GM12878 (cell line): ENCODE data around the gene TMPRSS4. TPM values are rescaled to one million over a fixed set of nuclear protein-coding genes. Genes with fewer than 3 reads are reported as not detected.

Experiments
- ATAC-seq: fragments of 200-7000 bp; cut with Tn5 transposase; 3 replicates; pipeline ENCODE4 v1.9.1; 2020; ENCODE audit warnings: mild to moderate bottlenecking, moderate library complexity
- BruUV-seq: library from RNA; stranded (reverse); fragments of 400-500 nt; replicated peaks from 2 replicates; lab custom pipeline; 2021; lab: Mats Ljungman, UMichigan
- CTCF ChIA-PET: fragments of 300-600 bp; sonication (Branson Sonifier 250); formaldehyde crosslinking; extraction: SDS; loops from one replicate; lab custom pipeline; 2021; ENCODE audit warnings: inconsistent platforms; lab: Yijun Ruan, JAX
- POLR2A ChIA-PET: fragments of 350-600 bp; formaldehyde crosslinking; extraction: SDS; loops from one replicate; lab custom pipeline; 2021; ENCODE audit warnings: inconsistent platforms; lab: Charles Lee
- RAD21 ChIA-PET: fragments of 300-600 bp; sonication (Branson Sonifier 250); formaldehyde crosslinking; loops from one replicate; lab custom pipeline; 2023; ENCODE audit warnings: antibody characterized with exemption; ENCODE audit not compliant: unreplicated experiment; lab: Charles Lee
- SMC1A ChIA-PET: fragments of 300-600 bp; sonication (Branson Sonifier 250); formaldehyde crosslinking; loops from one replicate; lab custom pipeline; 2023; ENCODE audit not compliant: unreplicated experiment, uncharacterized antibody; lab: Charles Lee
- DNase-seq: peaks from one replicate; pipeline ENCODE4 v3.0.0-alpha.2; 2011; ENCODE audit warnings: low read depth, low spot score
- FAIRE-seq: peaks from 3 replicates; lab custom pipeline; 2011; peaks lifted over from hg19 to GRCh38; lab: Jason Lieb, UNC
- H2AFZ ChIP-seq: 2 replicates; pipeline ENCODE4 v1.6.0; 2011; ENCODE audit warnings: low read depth, low read length, control low read depth; ENCODE audit not compliant: control insufficient read depth
- H3K27ac ChIP-seq: 2 replicates; pipeline ENCODE4 v1.5.1; 2011; ENCODE audit warnings: control low read depth; ENCODE audit not compliant: control insufficient read depth, insufficient read depth
- H3K27me3 ChIP-seq, 2 experiments: replicated peaks in 1 of 2; 2 replicates each; pipeline versions ENCODE4 v1.6.0 to v1.6.1; 2011; ENCODE audit warnings: low read length in 1 of 2; ENCODE audit not compliant: control insufficient read depth in 2 of 2, insufficient read depth in 2 of 2
- H3K36me3 ChIP-seq, 2 experiments: 2 replicates each; pipeline ENCODE4 v1.5.1; 2011; ENCODE audit warnings: low read length in 1 of 2; ENCODE audit not compliant: control insufficient read depth in 2 of 2, insufficient read depth in 2 of 2
- H3K4me1 ChIP-seq: 2 replicates; pipeline ENCODE4 v1.6.1; 2011; ENCODE audit warnings: mild to moderate bottlenecking, low read length, moderate library complexity, mixed read lengths; ENCODE audit not compliant: control insufficient read depth, insufficient read depth
- H3K4me2 ChIP-seq: 2 replicates; pipeline ENCODE4 v1.6.0; 2011; ENCODE audit warnings: control low read depth; ENCODE audit not compliant: control insufficient read depth, insufficient read depth
- H3K4me3 ChIP-seq: fragments of 200-600 bp; sonication (generic); 2 replicates; pipeline ENCODE4 v1.5.1; 2016
- H3K79me2 ChIP-seq: 2 replicates; pipeline ENCODE4 v1.6.0; 2011; ENCODE audit warnings: low read length; ENCODE audit not compliant: control insufficient read depth, insufficient read depth
- H3K9ac ChIP-seq: 2 replicates; pipeline ENCODE4 v1.8.0; 2011; ENCODE audit warnings: low read length, control low read depth, mixed read lengths; ENCODE audit not compliant: control insufficient read depth, insufficient read depth
- H3K9me3 ChIP-seq: replicated peaks from 3 replicates; pipeline ENCODE4 v1.5.1; 2011; ENCODE audit warnings: mild to moderate bottlenecking, low read length; ENCODE audit not compliant: control insufficient read depth, insufficient read depth
- H4K20me1 ChIP-seq: 2 replicates; pipeline ENCODE4 v1.6.0; 2011; ENCODE audit not compliant: control insufficient read depth, insufficient read depth
- IRF3 ChIP-seq: fragments of 450-650 bp; IDR thresholded peaks from 2 replicates; pipeline ENCODE4 v1.6.1; 2014; ENCODE audit warnings: mild to moderate bottlenecking
- NFYB ChIP-seq: IDR thresholded peaks from 2 replicates; pipeline ENCODE4 v1.6.1; 2011; ENCODE audit warnings: low read depth, mild to moderate bottlenecking, low read length, improper control_type of control experiment, moderate library complexity; ENCODE audit not compliant: insufficient read depth
- NRF1 ChIP-seq: conservative IDR thresholded peaks from 2 replicates; pipeline ENCODE4 v1.6.1; 2011; ENCODE audit warnings: mild to moderate bottlenecking, low read depth, low read length, improper control_type of control experiment
- RFX5 ChIP-seq: IDR thresholded peaks from 2 replicates; pipeline ENCODE4 v1.6.1; 2011; ENCODE audit warnings: low read depth, low read length, improper control_type of control experiment
- STAT3 ChIP-seq: IDR thresholded peaks from 2 replicates; pipeline ENCODE4 v1.6.1; 2011; ENCODE audit warnings: low read depth, low read length, improper control_type of control experiment
- WGBS: methylation state at CpG from one replicate; pipeline ENCODE4 v1.1.6; 2016; ENCODE audit warnings: low lambda C conversion rate; ENCODE audit not compliant: insufficient replicate concordance, insufficient coverage; ENCODE audit errors: missing lambda C conversion rate; 5-methylcytosine and 5-hydroxymethylcytosine counted together
- in situ Hi-C: fragments of 300-500 bp; cut with MboI; formaldehyde crosslinking; loops from 9 replicates; pipeline ENCODE4 v1.14.3; 2018; ENCODE audit warnings: mixed read lengths
- intact Hi-C: fragments of 100-400 bp; cut with micrococcal nuclease; formaldehyde crosslinking; loops from one replicate; pipeline ENCODE4 v1.14.2; 2022; ENCODE audit not compliant: unreplicated experiment
- polyA plus RNA-seq, 11 experiments: library from polyadenylated mRNA; depleted of rRNA in 4 of 11; unstranded in 6 of 11; stranded (reverse) in 5 of 11; fragments of >200 nt; fragmentation: Nextera tagmentation in 4 of 11; fragmentation: Illumina TruSeq in 1 of 11; extraction: Ambion mirVana in 4 of 11; extraction: Trizol in 1 of 11; gene quantifications; 1 replicate in 1 of 11; 2 replicates in 10 of 11; pipeline versions ENCODE4 v1.2.1 to v1.2.3, GENCODE V29; 2011 to 2016; ENCODE audit warnings: inconsistent platforms in 2 of 11, missing spikeins in 2 of 11, low read depth in 1 of 11
- total RNA-seq, 4 experiments: library from RNA; depleted of rRNA in 3 of 4; stranded (reverse); fragments of >200 nt in 3 of 4; fragmentation: Illumina TruSeq in 1 of 4; extraction: Trizol in 1 of 4; gene quantifications; 2 replicates each; pipeline versions ENCODE4 v1.2.1 to v1.2.3, GENCODE V29; 2013 to 2021
- TF ChIP-seq, protein P1 (sequence below): fragments of 450-650 bp; IDR thresholded peaks from 2 replicates; pipeline ENCODE4 v1.6.1; 2016; ENCODE audit warnings: mild to moderate bottlenecking
- TF ChIP-seq, protein P2 (sequence below): fragments of 450-650 bp; IDR thresholded peaks from 2 replicates; pipeline ENCODE4 v1.6.1; 2017; ENCODE audit warnings: borderline replicate concordance
- TF ChIP-seq, protein P3 (sequence below): fragments of 450-650 bp; IDR thresholded peaks from 2 replicates; pipeline ENCODE4 v1.6.1; 2018; ENCODE audit warnings: mild to moderate bottlenecking, low read depth, moderate library complexity; ENCODE audit not compliant: partially characterized antibody
- TF ChIP-seq, protein P4 (sequence below): fragments of 450-650 bp; IDR thresholded peaks from 2 replicates; pipeline ENCODE4 v1.6.1; 2017; ENCODE audit warnings: mild to moderate bottlenecking, moderate library complexity

TMPRSS4 gene
- total and polyA plus RNA-seq, 10 of the 15 experiments (the other 5 are each of a cell fraction or from before 2014, with no cell fraction given): 0.14 to 0.26 TPM; not detected in 8

DNA sequence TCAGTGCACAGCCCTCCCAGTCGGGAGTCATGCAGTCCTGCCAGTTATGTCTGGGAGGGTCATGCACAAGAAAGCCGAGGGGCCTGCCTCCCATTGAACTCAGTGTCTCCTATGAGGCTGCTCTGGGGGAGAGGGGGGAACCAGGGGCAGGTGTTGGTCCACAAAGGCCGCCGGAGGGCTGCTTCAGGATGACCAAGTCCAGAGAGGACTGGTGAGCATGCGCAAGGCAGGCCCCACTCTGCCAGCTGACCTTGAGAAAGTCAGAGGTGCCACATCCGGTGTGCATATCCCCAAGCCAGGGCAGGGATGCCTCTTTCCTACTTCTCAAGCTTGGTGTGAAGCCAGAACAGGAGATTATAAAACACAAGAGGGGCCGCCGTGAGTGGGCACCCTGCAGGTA is 71.4 kb downstream of the TMPRSS4 start:
- H3K9me3 ChIP-seq: no peaks in the 10 kb centered on the region
- POLR2A ChIA-PET: interaction anchor here (0.6 kb wide), 1 partner anchor 98 kb away, joined by 3 read pairs; no protein-coding TSS in a partner anchor
- SMC1A ChIA-PET: interaction anchor here (1.0 to 7.6 kb wide), 4 partner anchors 23 to 339 kb away, joined by 3 to 49 read pairs (median 4); no protein-coding TSS in a partner anchor
- no peak overlapping the region for H2AFZ ChIP-seq
- RAD21 ChIA-PET: interaction anchor here (7.7 kb wide), 1 partner anchor 22 kb away, joined by 52 read pairs; no protein-coding TSS in a partner anchor
- 57% methylated on average over 8 of the region's 8 CpGs for whole genome bisulfite sequencing
- H4K20me1 ChIP-seq: no peaks in the 10 kb centered on the region
- no peaks in the 10 kb centered on the region for H3K36me3 ChIP-seq
- H3K27me3 ChIP-seq: peaks cover 10 to 24% of the 10 kb centered on the region in 2 experiments
- no peak for FAIRE-seq
- H3K27ac ChIP-seq: no peak overlapping the region
- no peak for DNase-seq
- H3K9ac ChIP-seq: no peak overlapping the region
- no peaks in the 10 kb centered on the region for H3K79me2 ChIP-seq
- in situ Hi-C loops (no loop called here), intact Hi-C loops (loop anchor here (5.0 kb wide), 3 partner anchors 204 to 419 kb away; partner anchors contain the start of gene IFT46)
- no peaks in the 10 kb centered on the region for H3K4me1 ChIP-seq
- BruUV-seq: no TSS peak
- ATAC-seq: no peak
- H3K4me2 ChIP-seq: no peak overlapping the region
- CTCF ChIA-PET: interaction anchor here (1.1 to 7.7 kb wide), 5 partner anchors 22 to 60 kb away, joined by 3 to 85 read pairs (median 6); no protein-coding TSS in a partner anchor
- no peak overlapping the region for H3K4me3 ChIP-seq
- TF ChIP-seq, protein P1, sequence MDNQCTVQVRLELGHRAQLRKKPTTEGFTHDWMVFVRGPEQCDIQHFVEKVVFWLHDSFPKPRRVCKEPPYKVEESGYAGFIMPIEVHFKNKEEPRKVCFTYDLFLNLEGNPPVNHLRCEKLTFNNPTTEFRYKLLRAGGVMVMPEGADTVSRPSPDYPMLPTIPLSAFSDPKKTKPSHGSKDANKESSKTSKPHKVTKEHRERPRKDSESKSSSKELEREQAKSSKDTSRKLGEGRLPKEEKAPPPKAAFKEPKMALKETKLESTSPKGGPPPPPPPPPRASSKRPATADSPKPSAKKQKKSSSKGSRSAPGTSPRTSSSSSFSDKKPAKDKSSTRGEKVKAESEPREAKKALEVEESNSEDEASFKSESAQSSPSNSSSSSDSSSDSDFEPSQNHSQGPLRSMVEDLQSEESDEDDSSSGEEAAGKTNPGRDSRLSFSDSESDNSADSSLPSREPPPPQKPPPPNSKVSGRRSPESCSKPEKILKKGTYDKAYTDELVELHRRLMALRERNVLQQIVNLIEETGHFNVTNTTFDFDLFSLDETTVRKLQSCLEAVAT: no peak
- no peak for TF ChIP-seq NRF1
- TF ChIP-seq STAT3: no peak
- TF ChIP-seq, protein P2, sequence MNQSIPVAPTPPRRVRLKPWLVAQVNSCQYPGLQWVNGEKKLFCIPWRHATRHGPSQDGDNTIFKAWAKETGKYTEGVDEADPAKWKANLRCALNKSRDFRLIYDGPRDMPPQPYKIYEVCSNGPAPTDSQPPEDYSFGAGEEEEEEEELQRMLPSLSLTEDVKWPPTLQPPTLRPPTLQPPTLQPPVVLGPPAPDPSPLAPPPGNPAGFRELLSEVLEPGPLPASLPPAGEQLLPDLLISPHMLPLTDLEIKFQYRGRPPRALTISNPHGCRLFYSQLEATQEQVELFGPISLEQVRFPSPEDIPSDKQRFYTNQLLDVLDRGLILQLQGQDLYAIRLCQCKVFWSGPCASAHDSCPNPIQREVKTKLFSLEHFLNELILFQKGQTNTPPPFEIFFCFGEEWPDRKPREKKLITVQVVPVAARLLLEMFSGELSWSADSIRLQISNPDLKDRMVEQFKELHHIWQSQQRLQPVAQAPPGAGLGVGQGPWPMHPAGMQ: no peak
- no peak for TF ChIP-seq NFYB
- TF ChIP-seq RFX5: no peak
- TF ChIP-seq, protein P3, sequence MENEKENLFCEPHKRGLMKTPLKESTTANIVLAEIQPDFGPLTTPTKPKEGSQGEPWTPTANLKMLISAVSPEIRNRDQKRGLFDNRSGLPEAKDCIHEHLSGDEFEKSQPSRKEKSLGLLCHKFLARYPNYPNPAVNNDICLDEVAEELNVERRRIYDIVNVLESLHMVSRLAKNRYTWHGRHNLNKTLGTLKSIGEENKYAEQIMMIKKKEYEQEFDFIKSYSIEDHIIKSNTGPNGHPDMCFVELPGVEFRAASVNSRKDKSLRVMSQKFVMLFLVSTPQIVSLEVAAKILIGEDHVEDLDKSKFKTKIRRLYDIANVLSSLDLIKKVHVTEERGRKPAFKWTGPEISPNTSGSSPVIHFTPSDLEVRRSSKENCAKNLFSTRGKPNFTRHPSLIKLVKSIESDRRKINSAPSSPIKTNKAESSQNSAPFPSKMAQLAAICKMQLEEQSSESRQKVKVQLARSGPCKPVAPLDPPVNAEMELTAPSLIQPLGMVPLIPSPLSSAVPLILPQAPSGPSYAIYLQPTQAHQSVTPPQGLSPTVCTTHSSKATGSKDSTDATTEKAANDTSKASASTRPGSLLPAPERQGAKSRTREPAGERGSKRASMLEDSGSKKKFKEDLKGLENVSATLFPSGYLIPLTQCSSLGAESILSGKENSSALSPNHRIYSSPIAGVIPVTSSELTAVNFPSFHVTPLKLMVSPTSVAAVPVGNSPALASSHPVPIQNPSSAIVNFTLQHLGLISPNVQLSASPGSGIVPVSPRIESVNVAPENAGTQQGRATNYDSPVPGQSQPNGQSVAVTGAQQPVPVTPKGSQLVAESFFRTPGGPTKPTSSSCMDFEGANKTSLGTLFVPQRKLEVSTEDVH: no peak
- TF ChIP-seq IRF3: no peak
- TF ChIP-seq, protein P4, sequence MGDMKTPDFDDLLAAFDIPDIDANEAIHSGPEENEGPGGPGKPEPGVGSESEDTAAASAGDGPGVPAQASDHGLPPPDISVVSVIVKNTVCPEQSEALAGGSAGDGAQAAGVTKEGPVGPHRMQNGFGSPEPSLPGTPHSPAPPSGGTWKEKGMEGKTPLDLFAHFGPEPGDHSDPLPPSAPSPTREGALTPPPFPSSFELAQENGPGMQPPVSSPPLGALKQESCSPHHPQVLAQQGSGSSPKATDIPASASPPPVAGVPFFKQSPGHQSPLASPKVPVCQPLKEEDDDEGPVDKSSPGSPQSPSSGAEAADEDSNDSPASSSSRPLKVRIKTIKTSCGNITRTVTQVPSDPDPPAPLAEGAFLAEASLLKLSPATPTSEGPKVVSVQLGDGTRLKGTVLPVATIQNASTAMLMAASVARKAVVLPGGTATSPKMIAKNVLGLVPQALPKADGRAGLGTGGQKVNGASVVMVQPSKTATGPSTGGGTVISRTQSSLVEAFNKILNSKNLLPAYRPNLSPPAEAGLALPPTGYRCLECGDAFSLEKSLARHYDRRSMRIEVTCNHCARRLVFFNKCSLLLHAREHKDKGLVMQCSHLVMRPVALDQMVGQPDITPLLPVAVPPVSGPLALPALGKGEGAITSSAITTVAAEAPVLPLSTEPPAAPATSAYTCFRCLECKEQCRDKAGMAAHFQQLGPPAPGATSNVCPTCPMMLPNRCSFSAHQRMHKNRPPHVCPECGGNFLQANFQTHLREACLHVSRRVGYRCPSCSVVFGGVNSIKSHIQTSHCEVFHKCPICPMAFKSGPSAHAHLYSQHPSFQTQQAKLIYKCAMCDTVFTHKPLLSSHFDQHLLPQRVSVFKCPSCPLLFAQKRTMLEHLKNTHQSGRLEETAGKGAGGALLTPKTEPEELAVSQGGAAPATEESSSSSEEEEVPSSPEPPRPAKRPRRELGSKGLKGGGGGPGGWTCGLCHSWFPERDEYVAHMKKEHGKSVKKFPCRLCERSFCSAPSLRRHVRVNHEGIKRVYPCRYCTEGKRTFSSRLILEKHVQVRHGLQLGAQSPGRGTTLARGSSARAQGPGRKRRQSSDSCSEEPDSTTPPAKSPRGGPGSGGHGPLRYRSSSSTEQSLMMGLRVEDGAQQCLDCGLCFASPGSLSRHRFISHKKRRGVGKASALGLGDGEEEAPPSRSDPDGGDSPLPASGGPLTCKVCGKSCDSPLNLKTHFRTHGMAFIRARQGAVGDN: no peak
